A172 (cell line): Measurements from ENCODE around the gene EIF4EBP3. TPM values are rescaled to one million over a fixed set of nuclear protein-coding genes. Genes with fewer than 3 reads are reported as not detected.

ENCODE experiments used
- DNase-seq: peaks from one replicate; pipeline ENCODE4 v3.0.0-alpha.2; 2015; ENCODE audit warnings: low spot score
- total RNA-seq: library from RNA; depleted of rRNA; stranded (reverse); fragments of >200 nt; shearing (Covaris generic); gene quantifications from 2 replicates; pipeline ENCODE4 v1.2.3, GENCODE V29; 2014; rRNA removed

The EIF4EBP3 gene
- not detected in 2 replicates for total RNA-seq

DNA sequence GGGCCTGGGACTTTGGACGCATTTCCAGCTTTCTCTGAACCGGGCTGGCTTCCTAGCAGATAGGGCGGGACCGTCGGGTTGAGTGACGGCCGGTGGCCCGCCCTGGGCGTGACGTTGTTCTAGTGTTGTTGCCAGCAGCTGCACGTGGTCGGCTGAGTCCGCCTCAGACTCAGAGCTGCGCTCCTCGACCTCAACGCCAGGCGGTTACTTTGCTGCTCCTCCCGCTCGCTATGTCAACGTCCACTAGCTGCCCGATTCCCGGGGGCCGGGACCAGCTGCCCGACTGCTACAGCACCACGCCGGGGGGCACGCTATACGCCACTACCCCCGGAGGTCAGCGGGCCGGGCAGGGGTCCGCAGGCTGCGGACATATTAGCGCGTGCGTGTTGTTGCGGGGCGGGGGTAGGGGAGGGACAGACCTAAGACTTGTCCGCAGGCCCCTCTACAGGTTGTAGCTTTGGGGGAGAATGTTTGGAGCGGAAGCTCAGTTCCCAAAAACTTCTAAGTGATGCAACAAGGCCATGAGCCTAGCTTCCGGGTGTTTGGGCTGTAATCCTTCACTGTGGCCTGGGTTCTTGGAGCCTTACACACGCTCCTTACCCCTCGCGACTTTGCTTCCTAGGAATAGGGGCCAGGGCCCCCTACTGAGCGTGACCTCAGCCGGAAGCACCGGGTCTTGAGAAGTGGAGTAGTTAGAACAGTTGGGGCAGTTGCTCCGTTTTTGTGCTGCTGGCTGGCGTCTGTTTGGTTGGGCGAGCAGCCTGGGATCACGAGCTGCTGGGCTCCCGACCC, at the start of gene EIF4EBP3:
Gene EIF4EBP3, plus strand, starts transcription at position 155 of the 792 bp plus-strand sequence. Its CDS starts 76 bp downstream, at position 231.
- DNase-seq, result peak; percentile 72

DNA sequence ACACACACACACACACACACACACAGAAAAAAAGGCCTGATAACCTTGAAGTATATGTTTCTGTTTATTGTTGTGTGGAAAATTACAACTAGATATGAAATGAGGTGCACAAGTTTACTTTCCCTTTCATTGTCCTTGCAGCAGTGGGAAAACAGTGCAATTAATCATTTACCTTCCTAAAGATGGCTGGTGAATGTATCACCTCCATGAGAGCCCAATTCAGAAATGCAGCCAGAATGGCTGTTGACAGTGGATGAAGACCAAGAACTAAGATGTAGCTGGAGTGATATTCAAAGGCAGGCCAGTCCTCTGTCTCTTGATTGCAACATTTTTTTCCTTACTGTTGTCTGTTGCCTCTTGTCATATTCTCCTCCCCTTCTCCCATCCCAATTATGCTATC, 49.6 kb upstream of the EIF4EBP3 start:
- no peak for DNase-seq

DNA sequence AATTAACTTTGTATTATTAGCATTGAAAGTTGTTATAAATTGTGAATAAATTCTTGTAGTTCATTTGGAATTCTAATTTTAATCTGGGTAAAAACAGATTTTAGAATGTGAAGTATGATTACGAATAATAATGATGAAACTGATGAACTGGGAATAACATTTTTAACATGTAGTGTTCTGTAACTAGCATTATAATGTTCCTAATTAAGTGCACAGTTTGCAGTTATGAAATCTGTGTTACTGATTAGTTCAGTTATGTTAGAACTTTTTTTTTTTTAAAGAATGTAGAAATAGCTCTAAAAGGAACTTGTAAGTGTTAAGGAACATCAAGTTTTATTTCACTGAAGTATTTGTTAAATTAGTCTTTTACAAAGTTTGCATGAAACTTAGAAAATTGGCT, 48.9 kb upstream of the EIF4EBP3 start:
- no peak for DNase-seq

DNA sequence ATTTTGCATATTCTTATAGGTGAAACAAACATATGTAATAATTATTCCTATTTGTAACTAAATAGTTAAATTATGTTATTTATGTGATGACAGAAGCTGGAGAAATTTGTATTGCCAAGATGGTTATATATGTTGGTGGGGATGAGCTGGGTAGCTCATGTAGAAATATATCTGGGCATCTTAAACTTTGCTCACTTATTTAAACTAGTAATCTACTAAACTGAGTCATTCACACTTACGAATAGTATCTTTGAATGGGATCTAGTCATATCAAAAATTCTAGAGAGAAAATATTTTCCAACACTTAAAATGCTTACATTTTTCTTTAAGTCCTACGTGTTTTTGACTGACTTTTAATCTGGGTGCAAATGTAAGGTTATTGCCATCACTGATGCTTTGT, 44.6 kb upstream of the EIF4EBP3 start:
- DNase-seq, result no peak

GRCh38 chr5:140509898-140510297, 37.6 kb upstream of the EIF4EBP3 start:
- DNase-seq, result no peak

DNA sequence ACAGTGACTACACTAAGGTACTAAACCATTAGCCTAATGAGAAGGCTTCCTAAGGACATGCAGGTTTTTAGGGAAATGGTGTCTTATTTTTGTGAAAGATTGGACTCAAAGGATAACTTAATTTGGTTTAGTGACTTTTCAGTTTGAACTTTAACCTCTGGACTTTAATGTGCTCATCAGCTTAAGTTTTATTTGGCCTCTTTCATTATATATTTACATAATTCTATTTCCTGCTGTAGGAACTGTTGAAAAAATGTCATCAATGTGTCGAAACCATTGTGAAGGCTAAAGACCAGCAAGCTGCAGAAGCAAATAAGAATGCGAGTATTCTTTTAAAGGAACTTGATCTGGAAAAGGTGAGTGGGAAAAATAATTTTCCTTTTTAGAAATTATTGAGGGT, 34.3 kb upstream of the EIF4EBP3 start:
- no peak for DNase-seq

DNA sequence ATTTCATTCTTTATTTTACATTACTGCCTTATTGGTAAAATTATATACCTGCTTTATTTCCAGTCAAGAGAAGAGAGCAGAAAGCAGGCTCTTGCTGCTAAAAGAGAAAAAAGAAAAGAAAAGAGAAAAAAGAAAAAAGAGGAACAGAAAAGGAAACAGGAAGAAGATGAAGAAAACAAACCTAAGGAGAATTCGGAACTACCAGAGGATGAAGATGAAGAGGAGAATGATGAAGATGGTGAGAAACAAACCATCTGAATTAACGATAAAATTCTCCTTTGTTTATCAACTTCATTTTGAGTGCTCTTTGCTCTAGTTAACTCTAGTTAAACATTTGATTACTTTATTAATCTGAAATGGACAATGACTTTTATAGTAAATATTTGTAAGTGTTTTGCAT, 23.5 kb upstream of the EIF4EBP3 start:
- DNase-seq, result no peak

DNA sequence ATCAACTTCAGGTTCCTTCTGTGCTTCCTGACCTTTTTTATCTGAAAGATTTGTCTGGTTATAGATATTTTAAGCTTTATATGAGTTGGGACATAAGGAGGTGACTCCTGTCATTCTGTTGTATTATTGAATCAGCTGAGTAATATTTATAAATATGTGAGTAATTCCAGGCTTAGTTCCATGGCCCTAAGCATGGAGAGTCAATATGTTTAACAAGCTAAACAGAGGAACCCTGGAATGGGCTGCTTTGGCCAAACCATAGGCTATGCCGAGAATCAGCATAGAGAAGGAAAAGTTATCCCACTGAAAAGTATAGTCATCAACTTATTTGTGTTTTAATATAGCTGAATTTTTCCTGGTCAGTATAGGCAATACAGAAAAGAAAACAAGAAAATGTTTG, 7.2 kb upstream of the EIF4EBP3 start:
- no peak for DNase-seq

DNA sequence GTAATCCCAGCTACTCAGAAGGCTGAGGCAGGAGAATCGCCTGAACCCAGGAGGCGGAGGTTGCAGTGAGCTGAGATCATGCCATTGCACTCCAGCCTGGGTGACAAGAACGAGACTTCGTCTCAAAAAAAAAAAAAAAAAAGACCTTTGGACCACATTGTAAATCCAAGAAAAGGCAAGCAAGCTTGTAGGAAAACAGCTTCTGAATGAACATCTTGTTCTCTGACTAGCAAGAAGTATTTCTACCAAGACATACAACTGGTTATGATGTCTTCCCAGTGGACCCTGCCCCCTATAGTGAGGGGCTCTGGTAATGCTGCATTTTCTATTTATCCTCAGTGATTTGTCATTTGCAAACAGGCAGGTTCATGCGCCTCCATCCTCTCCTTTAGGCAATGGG, 4.5 kb upstream of the EIF4EBP3 start:
- no peak for DNase-seq

DNA sequence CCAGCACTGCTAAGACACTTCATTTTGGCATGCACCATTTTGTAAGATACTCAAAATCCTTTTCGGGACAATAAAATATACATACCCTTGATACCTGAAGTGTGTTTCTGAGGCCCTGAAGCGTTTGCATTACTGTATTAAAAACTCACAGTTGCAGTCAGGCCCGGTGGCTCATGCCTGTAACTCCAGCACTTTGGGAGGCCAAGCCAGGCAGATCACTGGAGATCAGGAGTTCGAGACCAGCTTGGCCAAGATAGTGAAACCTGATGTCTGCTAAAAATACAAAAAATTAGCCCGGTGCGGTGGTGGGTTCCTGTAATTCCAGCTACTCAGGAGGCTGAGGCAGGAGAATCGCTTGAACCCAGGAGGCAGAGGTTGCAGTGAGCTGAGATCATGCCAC, 2.5 kb upstream of the EIF4EBP3 start:
- DNase-seq, result no peak

DNA sequence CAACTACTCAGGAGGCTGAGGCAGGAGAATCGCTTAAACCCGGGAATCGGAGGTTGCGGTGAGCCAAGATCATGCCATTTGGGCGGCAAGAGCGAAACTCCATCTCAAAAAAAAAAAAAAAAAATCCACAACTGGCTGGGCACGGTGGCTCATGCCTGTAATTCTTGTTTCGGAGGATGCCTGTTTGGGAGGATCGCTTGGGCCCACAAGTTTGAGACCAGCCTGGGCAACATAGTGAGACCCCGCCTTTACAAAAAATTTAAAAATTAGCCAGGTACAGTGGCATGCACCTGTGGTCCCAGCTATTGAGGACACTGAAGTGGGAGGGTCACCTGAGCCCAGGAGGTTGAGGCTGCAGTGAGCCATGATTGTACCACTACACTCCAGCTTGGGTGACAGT, 1.9 kb upstream of the EIF4EBP3 start:
- no peak for DNase-seq

DNA sequence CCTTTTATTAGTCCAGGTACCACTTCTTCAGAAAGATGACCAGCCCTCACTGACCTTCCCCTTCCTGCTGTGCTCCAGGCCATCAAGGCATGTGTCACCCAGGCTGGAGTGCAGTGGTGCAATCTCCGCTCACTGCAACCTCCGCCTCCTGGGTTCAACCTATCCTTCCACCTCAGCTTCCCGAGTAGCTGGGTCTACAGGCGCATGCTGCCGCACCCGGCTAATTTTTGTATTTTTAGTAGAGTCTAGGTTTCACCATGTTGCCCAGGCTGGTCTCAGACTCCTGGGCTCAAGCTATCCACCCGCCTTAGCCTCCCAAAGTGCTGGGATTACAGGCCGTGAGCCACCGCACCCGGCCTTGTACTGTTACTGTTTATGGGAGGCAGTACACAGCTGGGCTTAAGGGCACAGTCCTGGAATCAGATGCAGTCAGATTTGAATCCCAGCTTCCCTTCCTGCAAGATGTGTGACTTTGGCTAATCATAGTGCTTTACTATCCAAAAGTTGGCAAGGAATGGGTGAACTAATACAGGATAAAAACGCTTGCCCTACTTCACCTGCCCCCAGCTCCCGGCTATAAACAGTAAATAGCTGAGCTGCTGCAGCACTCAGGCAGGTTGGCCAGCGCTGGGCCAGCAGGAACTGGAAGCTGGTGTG, 483 bp upstream of the EIF4EBP3 start:
- DNase-seq, result no peak

GRCh38 chr5:140548300-140548688, 832 bp downstream of the EIF4EBP3 start:
- DNase-seq, result no peak

- DNase-seq, result no peak
Observed at GRCh38 chr5:140548791-140549190, 1.3 kb downstream of the EIF4EBP3 start.

GRCh38 chr5:140549237-140550144, 2.0 kb downstream of the EIF4EBP3 start:
- peak; percentile 21 for DNase-seq

GRCh38 chr5:140550147-140551079, 3.0 kb downstream of the EIF4EBP3 start:
- DNase-seq, result no peak

DNA sequence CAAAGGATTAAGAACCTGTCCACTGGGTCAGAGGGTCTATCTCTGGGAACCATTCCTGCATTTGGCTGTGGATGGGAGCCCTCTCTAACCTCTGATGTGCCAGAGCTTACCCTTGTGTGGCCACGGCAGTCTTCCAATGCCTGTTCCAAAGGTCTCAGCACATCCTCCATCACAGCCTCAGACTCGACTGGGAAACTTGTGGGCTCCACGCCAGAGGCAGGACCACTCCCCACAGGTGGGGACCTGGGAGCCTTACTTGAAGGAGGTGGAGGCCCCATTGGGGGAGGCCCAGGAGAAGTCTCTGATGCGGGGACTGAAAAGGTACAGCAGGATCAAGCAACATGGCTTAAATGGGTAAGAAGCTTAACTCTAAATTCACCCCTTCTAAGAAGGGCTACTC, 4.4 kb downstream of the EIF4EBP3 start:
- DNase-seq, result no peak

DNA sequence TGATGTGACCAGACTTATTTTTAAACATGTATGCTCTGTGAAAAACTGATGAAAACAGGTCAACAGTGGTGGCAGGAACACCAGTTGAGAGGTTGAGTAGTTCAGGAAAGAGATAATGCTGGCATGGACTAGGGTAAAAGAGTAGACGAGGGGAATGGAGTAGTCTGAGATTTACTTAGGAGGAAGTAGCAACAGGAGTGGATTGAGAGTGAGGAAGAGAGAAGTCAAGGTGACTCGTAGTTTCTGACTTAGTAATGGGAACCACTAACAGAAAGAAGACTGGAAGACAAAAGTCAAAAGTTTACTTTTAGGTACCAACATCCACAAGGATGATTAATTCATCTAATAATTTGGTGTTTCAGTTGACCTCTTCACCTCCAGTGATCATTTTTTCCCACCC, 6.2 kb downstream of the EIF4EBP3 start:
- no peak for DNase-seq

- DNase-seq, result no peak
Observed at GRCh38 chr5:140554454-140554853, 7.0 kb downstream of the EIF4EBP3 start.

- no peak for DNase-seq
Observed at GRCh38 chr5:140555747-140556312, 8.4 kb downstream of the EIF4EBP3 start.

GRCh38 chr5:140556438-140556837, 9.0 kb downstream of the EIF4EBP3 start:
- DNase-seq, result no peak
